CD14-positive monocyte (primary cell): ENCODE measurements around the gene PDE4B. TPM values are rescaled to one million over a fixed set of nuclear protein-coding genes. Genes with fewer than 3 reads are reported as not detected.

Source experiments
- DNase-seq, 3 donors: peaks; one replicate each; pipeline ENCODE4 v3.0.0-alpha.2; 2011 to 2022
- H2AFZ ChIP-seq: 2 replicates; pipeline ENCODE4 v1.6.0; 2012; ENCODE audit warnings: mild to moderate bottlenecking, low read depth, low read length, inconsistent platforms; ENCODE audit not compliant: insufficient read depth, poor library complexity, severe bottlenecking
- H3K27ac ChIP-seq, 2 donors: 1 replicate in 1 of 2; 2 replicates in 1 of 2; pipeline ENCODE4 v1.5.1; 2012 to 2013; ENCODE audit warnings: low read length in 2 of 2, control low read depth in 1 of 2, inconsistent platforms in 1 of 2, low read depth in 1 of 2, mild to moderate bottlenecking in 1 of 2
- H3K27me3 ChIP-seq, 2 donors: one replicate each; pipeline versions ENCODE4 v1.6.0 to v1.6.1; 2011 to 2013; ENCODE audit warnings: low read length in 2 of 2; ENCODE audit not compliant: control insufficient read depth in 2 of 2, insufficient read depth in 2 of 2
- H3K36me3 ChIP-seq, 2 donors: replicated peaks in 1 of 2; 1 replicate in 1 of 2; 2 replicates in 1 of 2; pipeline versions ENCODE4 v1.5.1 to v1.6.1; 2012 to 2013; ENCODE audit warnings: low read length in 2 of 2, control low read depth in 1 of 2, inconsistent platforms in 1 of 2, mild to moderate bottlenecking in 1 of 2; ENCODE audit not compliant: insufficient read depth in 2 of 2, control insufficient read depth in 1 of 2
- H3K4me1 ChIP-seq, 2 donors: 1 replicate in 1 of 2; 2 replicates in 1 of 2; pipeline versions ENCODE4 v1.5.1 to v1.6.1; 2012 to 2013; ENCODE audit warnings: low read length in 2 of 2, control low read depth in 1 of 2, inconsistent platforms in 1 of 2, mild to moderate bottlenecking in 1 of 2, moderate library complexity in 1 of 2; ENCODE audit not compliant: insufficient read depth in 2 of 2, control insufficient read depth in 1 of 2
- H3K4me2 ChIP-seq: replicated peaks from 2 replicates; pipeline ENCODE3; 2012; ENCODE audit warnings: low read length, moderate library complexity, mild to moderate bottlenecking; ENCODE audit not compliant: poor library complexity, severe bottlenecking; ENCODE audit errors: extremely low read depth
- H3K4me3 ChIP-seq, 3 experiments: fragments of 200-600 bp in 1 of 3; sonication (generic) in 1 of 3; replicated peaks in 1 of 3; 1 replicate in 2 of 3; 2 replicates in 1 of 3; pipeline ENCODE4 v1.5.1; 2011 to 2013; ENCODE audit warnings: low read length in 3 of 3, mild to moderate bottlenecking in 3 of 3, control low read depth in 2 of 3, low read depth in 2 of 3, inconsistent platforms in 1 of 3, moderate library complexity in 1 of 3
- H3K79me2 ChIP-seq: 2 replicates; pipeline ENCODE4 v1.6.0; 2012; ENCODE audit warnings: mild to moderate bottlenecking, control low read depth, inconsistent platforms, low read length, moderate library complexity; ENCODE audit not compliant: insufficient read depth
- H3K9ac ChIP-seq: 2 replicates; pipeline ENCODE4 v1.6.0; 2017; ENCODE audit warnings: low read length, mild to moderate bottlenecking; ENCODE audit not compliant: insufficient read depth, poor library complexity, severe bottlenecking
- H3K9me3 ChIP-seq, 2 donors: replicated peaks in 1 of 2; 1 replicate in 1 of 2; 2 replicates in 1 of 2; pipeline versions ENCODE4 v1.5.1 to v1.6.1; 2012 to 2013; ENCODE audit warnings: low read length in 2 of 2, control low read depth in 1 of 2; ENCODE audit not compliant: control insufficient read depth in 1 of 2, insufficient read depth in 1 of 2
- H4K20me1 ChIP-seq: 2 replicates; pipeline ENCODE4 v1.6.0; 2012; ENCODE audit warnings: mild to moderate bottlenecking, low read length, control low read depth, moderate library complexity; ENCODE audit not compliant: insufficient read depth
- H3K27ac Mint-ChIP-seq, 7 donors: one replicate each; pipeline ENCODE4 v1.8.0; 2020; ENCODE audit warnings: mild to moderate bottlenecking in 7 of 7, mixed read lengths in 7 of 7, moderate library complexity in 6 of 7, inconsistent platforms in 2 of 7
- H3K27me3 Mint-ChIP-seq, 3 donors: one replicate each; pipeline ENCODE4 v1.8.0; 2021 to 2022; ENCODE audit warnings: low read depth in 3 of 3, mild to moderate bottlenecking in 3 of 3, mixed read lengths in 3 of 3, moderate library complexity in 3 of 3, inconsistent platforms in 1 of 3
- H3K36me3 Mint-ChIP-seq, 2 donors: one replicate each; pipeline ENCODE4 v1.8.0; 2020; ENCODE audit warnings: mixed read lengths in 2 of 2, inconsistent platforms in 1 of 2, mild to moderate bottlenecking in 1 of 2
- H3K4me1 Mint-ChIP-seq: one replicate; pipeline ENCODE4 v1.8.0; 2020; ENCODE audit warnings: mild to moderate bottlenecking, mixed read lengths
- H3K4me3 Mint-ChIP-seq, 2 donors: one replicate each; pipeline ENCODE4 v1.8.0; 2020; ENCODE audit warnings: mild to moderate bottlenecking in 2 of 2, mixed read lengths in 2 of 2, moderate library complexity in 1 of 2
- H3K9me3 Mint-ChIP-seq, 7 donors: one replicate each; pipeline ENCODE4 v1.8.0; 2020 to 2022; ENCODE audit warnings: mixed read lengths in 7 of 7, mild to moderate bottlenecking in 6 of 7, moderate library complexity in 6 of 7, inconsistent platforms in 2 of 7
- CTCF ChIP-seq: fragments of 200-600 bp; IDR thresholded peaks from one replicate; pipeline ENCODE4 v1.8.0; 2022; ENCODE audit warnings: antibody characterized with exemption, mild to moderate bottlenecking
- WGBS: methylation state at CpG from one replicate; pipeline ENCODE4 v1.1.5; 2013; ENCODE audit warnings: missing lambda C conversion rate; ENCODE audit not compliant: insufficient coverage; 5-methylcytosine and 5-hydroxymethylcytosine counted together
- intact Hi-C, 2 donors: fragments of 100-400 bp; cut with micrococcal nuclease; formaldehyde crosslinking; loops; one replicate each; pipeline versions ENCODE4 v1.15.0 to v1.15.1; 2023
- polyA plus RNA-seq, 3 donors: library from polyadenylated mRNA; depleted of rRNA in 1 of 3; unstranded in 2 of 3; stranded (reverse) in 1 of 3; fragments of 300-500 nt in 2 of 3; fragments of >200 nt in 1 of 3; fragmentation: Illumina TruSeq in 2 of 3; gene quantifications; 1 replicate in 2 of 3; 2 replicates in 1 of 3; pipeline ENCODE4 v1.2.3, GENCODE V29; 2012 to 2021

Gene PDE4B
- polyA plus RNA-seq, 3 donors, result 17.2 to 52.8 (median 25.2) TPM

GRCh38 chr1:65955071-65955470, 162.4 kb downstream of the PDE4B start:
- H3K36me3 Mint-ChIP-seq, result no peaks in the 10 kb centered on the region
- H3K9me3 Mint-ChIP-seq, result no peaks in the 10 kb centered on the region
- no peak for DNase-seq
- Histone ChIP-seq H3K4me1 (no peaks in the 10 kb centered on the region), H3K9me3 (no peaks in the 10 kb centered on the region), H3K36me3 (no peaks in the 10 kb centered on the region), H3K27ac (no peak overlapping the region), H2AFZ (no peak overlapping the region), H4K20me1 (no peaks in the 10 kb centered on the region), H3K9ac (no peak overlapping the region), H3K27me3 (no peaks in the 10 kb centered on the region), H3K4me3 (no peak overlapping the region), H3K4me2 (no peak overlapping the region), H3K79me2 (no peaks in the 10 kb centered on the region)
- peaks cover 3% of the 10 kb centered on the region for H3K4me1 Mint-ChIP-seq
- H3K27me3 Mint-ChIP-seq, result peaks cover 0 to 2% (median 0%) of the 10 kb centered on the region in 3 donors
- WGBS, result no CpG with 5 or more reads among the region's 3 CpGs
- no peak overlapping the region for H3K4me3 Mint-ChIP-seq
- H3K27ac Mint-ChIP-seq, result no peak overlapping the region
- TF ChIP-seq CTCF, result no peak
- intact Hi-C loops, result loop anchor here (5.0 kb wide), 2 partner anchors 287 to 492 kb away; no protein-coding TSS in a partner anchor

GRCh38 chr1:65955503-65955902, 162.8 kb downstream of the PDE4B start:
- H2AFZ ChIP-seq, result no peak overlapping the region
- H3K27me3 ChIP-seq, result no peaks in the 10 kb centered on the region
- no peaks in the 10 kb centered on the region for H3K9me3 ChIP-seq
- Mint-ChIP-seq H3K27me3 (peaks cover 0 to 2% (median 0%) of the 10 kb centered on the region in 3 donors), H3K36me3 (no peaks in the 10 kb centered on the region), H3K4me1 (peaks cover 5% of the 10 kb centered on the region), H3K4me3 (no peak overlapping the region), H3K9me3 (no peaks in the 10 kb centered on the region), H3K27ac (no peak overlapping the region)
- H3K4me3 ChIP-seq, result no peak overlapping the region
- H3K4me1 ChIP-seq, result no peaks in the 10 kb centered on the region
- no peaks in the 10 kb centered on the region for H4K20me1 ChIP-seq
- 89% methylated on average over 3 of the region's 6 CpGs for WGBS
- no peak overlapping the region for H3K9ac ChIP-seq
- no peak for TF ChIP-seq CTCF
- no peak overlapping the region for H3K27ac ChIP-seq
- DNase-seq, result no peak
- no peaks in the 10 kb centered on the region for H3K79me2 ChIP-seq
- intact Hi-C loops, result loop anchor here (5.0 kb wide), 2 partner anchors 287 to 492 kb away; no protein-coding TSS in a partner anchor
- no peaks in the 10 kb centered on the region for H3K36me3 ChIP-seq
- no peak overlapping the region for H3K4me2 ChIP-seq
